Measurements from ENCODE around the gene COASY.
"Not testable (repeated sequence)": the region's sequence is repeated elsewhere in the genome, so short reads cannot be mapped to it uniquely, and the experiment has no call there.

The COASY gene

GRCh38 chr17:42531455-42532354, 30.2 kb upstream of the COASY start:
- DNase-seq (ENCODE audit: low read depth in 2 of 2) = peak in 1 of 2 experiments; percentile 29

GRCh38 chr17:42535155-42536047, 26.5 kb upstream of the COASY start:
- no peak for DNase-seq (ENCODE audit: low read depth in 2 of 2)

GRCh38 chr17:42536048-42536371, 25.9 kb upstream of the COASY start, which contains the start of gene NAGLU:
Gene NAGLU, plus strand, starts transcription at chr17:42536241. Its CDS starts 32 bp downstream, at chr17:42536273.
- DNase-seq (ENCODE audit: low read depth in 2 of 2) = peak; percentile 72 to 86

GRCh38 chr17:42536372-42537155, 25.4 kb upstream of the COASY start:
- DNase-seq (ENCODE audit: low read depth in 2 of 2) = peak; percentile 49 to 75

- no peak for DNase-seq (ENCODE audit: low read depth in 2 of 2)
Measured at GRCh38 chr17:42537156-42537805, 24.7 kb upstream of the COASY start.

- DNase-seq (ENCODE audit: low read depth in 2 of 2) = no peak
Measured at GRCh38 chr17:42537826-42538451, 24.0 kb upstream of the COASY start.

- DNase-seq (ENCODE audit: low read depth in 2 of 2) = no peak
Measured at GRCh38 chr17:42538482-42538881, 23.5 kb upstream of the COASY start.

- not testable (repeated sequence) for DNase-seq (ENCODE audit: low read depth in 2 of 2)
Measured at GRCh38 chr17:42540558-42540957, 21.4 kb upstream of the COASY start.

GRCh38 chr17:42541041-42541833, 20.7 kb upstream of the COASY start:
- DNase-seq (ENCODE audit: low read depth in 2 of 2) = no peak

- DNase-seq (ENCODE audit: low read depth in 2 of 2) = no peak
Measured at GRCh38 chr17:42543190-42544079, 18.5 kb upstream of the COASY start.

- DNase-seq (ENCODE audit: low read depth in 2 of 2) = no peak
Measured at GRCh38 chr17:42544874-42545283, 17.1 kb upstream of the COASY start.

GRCh38 chr17:42545755-42546505, 16.0 kb upstream of the COASY start:
- DNase-seq (ENCODE audit: low read depth in 2 of 2) = not testable (repeated sequence)

GRCh38 chr17:42547001-42547461, 14.9 kb upstream of the COASY start:
- DNase-seq (ENCODE audit: low read depth in 2 of 2) = no peak

- no peak for DNase-seq (ENCODE audit: low read depth in 2 of 2)
Measured at GRCh38 chr17:42547698-42548069, 14.3 kb upstream of the COASY start.

- peak; percentile 48 to 81 for DNase-seq (ENCODE audit: low read depth in 2 of 2)
Measured at GRCh38 chr17:42548070-42548837, 13.7 kb upstream of the COASY start.

- DNase-seq (ENCODE audit: low read depth in 2 of 2) = no peak
Measured at GRCh38 chr17:42548993-42549755, 12.8 kb upstream of the COASY start.

All from stimulated activated CD4-positive, alpha-beta T cell treated with anti-CD3 and anti-CD28 coated beads, Interleukin-12 subunit alpha, Interleukin-12 subunit beta, amount 100 ng/mL, for 24 hours (primary cell).